ENCODE results near the gene HEXB. TPM values are rescaled to one million over a fixed set of nuclear protein-coding genes. Genes with fewer than 3 reads are reported as not detected.

Gene HEXB
- total RNA-seq, result 161 and 165 TPM in 2 replicates

GRCh38 chr5:74684900-74685851 is at the start of gene HEXB:
Gene HEXB (plus strand): TSS chr5:74685233. CDS start chr5:74685261, 28 bp downstream.
- DNase-seq (ENCODE audit: low read depth, low spot score), result peak; percentile 45

GRCh38 chr5:74636149-74636548 is 48.9 kb upstream of the HEXB start:
- DNase-seq (ENCODE audit: low read depth, low spot score), result no peak

- no peak for DNase-seq (ENCODE audit: low read depth, low spot score)
These were observed 48.5 kb upstream of the HEXB start for GRCh38 chr5:74636552-74636951.

- no peak for DNase-seq (ENCODE audit: low read depth, low spot score)
These were observed 46.5 kb upstream of the HEXB start for GRCh38 chr5:74638544-74638969.

GRCh38 chr5:74638970-74639806 is 45.8 kb upstream of the HEXB start:
- no peak for DNase-seq (ENCODE audit: low read depth, low spot score)

- DNase-seq (ENCODE audit: low read depth, low spot score), result no peak
These were observed 45.1 kb upstream of the HEXB start for GRCh38 chr5:74639807-74640449.

- DNase-seq (ENCODE audit: low read depth, low spot score), result peak; percentile 78
These were observed 44.5 kb upstream of the HEXB start, which contains the start of gene ENC1 for GRCh38 chr5:74640450-74640953. Gene ENC1 (minus strand): TSS chr5:74640728. CDS start chr5:74636485, 4,243 bp downstream.

- no peak for DNase-seq (ENCODE audit: low read depth, low spot score)
These were observed 43.9 kb upstream of the HEXB start for GRCh38 chr5:74640954-74641734.

GRCh38 chr5:74641735-74642542 is 43.1 kb upstream of the HEXB start:
- peak; percentile 62 for DNase-seq (ENCODE audit: low read depth, low spot score)

- DNase-seq (ENCODE audit: low read depth, low spot score), result no peak
These were observed 42.5 kb upstream of the HEXB start for GRCh38 chr5:74642543-74642863.

- peak; percentile 91 for DNase-seq (ENCODE audit: low read depth, low spot score)
These were observed 41.9 kb upstream of the HEXB start for GRCh38 chr5:74643111-74643562.

GRCh38 chr5:74647096-74647495 is 37.9 kb upstream of the HEXB start:
- no peak for DNase-seq (ENCODE audit: low read depth, low spot score)

- DNase-seq (ENCODE audit: low read depth, low spot score), result no peak
These were observed 36.2 kb upstream of the HEXB start for GRCh38 chr5:74648835-74649293.

GRCh38 chr5:74649421-74649973 is 35.5 kb upstream of the HEXB start:
- no peak for DNase-seq (ENCODE audit: low read depth, low spot score)

GRCh38 chr5:74651710-74652109 is 33.3 kb upstream of the HEXB start:
- no peak for DNase-seq (ENCODE audit: low read depth, low spot score)

- DNase-seq (ENCODE audit: low read depth, low spot score), result no peak
These were observed 32.5 kb upstream of the HEXB start for GRCh38 chr5:74652576-74652975.

- DNase-seq (ENCODE audit: low read depth, low spot score), result no peak
These were observed 31.0 kb upstream of the HEXB start for GRCh38 chr5:74653991-74654390.

- DNase-seq (ENCODE audit: low read depth, low spot score), result no peak
These were observed 29.8 kb upstream of the HEXB start for GRCh38 chr5:74655206-74655605.

- no peak for DNase-seq (ENCODE audit: low read depth, low spot score)
These were observed 29.3 kb upstream of the HEXB start for GRCh38 chr5:74655716-74656115.
